Measurements from ENCODE around the gene JUP. TPM values are rescaled to one million over a fixed set of nuclear protein-coding genes. Genes with fewer than 3 reads are reported as not detected.

Gene JUP
- total and polyA plus RNA-seq, 2 of the 13 experiments (the other 11 are each of a cell fraction or from before 2014, with no cell fraction given): 12.1 to 20.6 TPM

DNA sequence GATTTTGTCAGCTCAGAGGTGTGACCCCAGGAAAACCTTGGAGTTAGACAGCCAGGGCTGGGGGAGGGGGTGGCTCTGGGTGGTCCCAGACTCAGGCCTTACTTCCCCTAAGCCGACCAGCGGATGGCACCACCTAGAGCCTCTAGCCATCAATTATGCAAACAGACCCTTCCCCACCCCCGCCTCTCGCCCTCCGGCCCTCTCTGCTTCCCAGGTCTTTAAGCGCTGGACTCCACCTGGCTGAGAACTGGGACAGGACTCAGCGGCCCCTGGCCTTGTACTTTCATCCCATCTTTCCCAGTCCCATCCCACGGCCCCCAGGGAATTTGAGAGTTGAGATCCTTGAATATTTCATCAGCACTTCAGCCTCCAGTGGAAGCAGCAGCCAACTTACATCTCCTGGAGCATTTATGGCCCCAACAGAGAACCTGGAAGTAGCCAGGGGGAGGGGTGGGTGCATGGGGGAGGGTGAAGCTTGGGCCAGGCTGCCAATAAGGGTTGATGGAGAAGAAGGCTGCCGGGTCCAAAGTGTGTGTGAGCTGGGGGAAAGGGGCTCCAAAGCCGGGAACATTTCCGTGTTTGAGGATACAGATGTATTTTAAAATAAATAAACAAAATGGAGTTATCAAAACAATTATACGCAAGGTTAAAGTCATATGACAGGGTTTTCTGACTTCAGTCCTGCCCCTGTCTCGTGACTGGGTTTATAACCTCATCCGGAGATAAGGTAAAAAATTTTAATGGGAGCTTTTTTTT, 7.5 kb upstream of the JUP start:
- no TSS peak for BruUV-seq (replicated peaks)
- TF ChIP-seq U2AF1 (optimal IDR thresholded peaks at IDR 0.05; ENCODE audit: low read depth, low read length) (no peak), ZNF383 (CRISPR knock-in tag; IDR thresholded peaks at IDR 0.05; ENCODE audit: borderline replicate concordance) (no peak), EHMT2 (IDR thresholded peaks at IDR 0.05; ENCODE audit: borderline replicate concordance, low read depth, low read length) (no peak), YY1 (IDR thresholded peaks at IDR 0.05; ENCODE audit: insufficient read depth, insufficient replicate concordance, low read depth, low read length) (no peak), NFKBIZ (CRISPR knock-in tag; IDR thresholded peaks at IDR 0.05) (no peak), PRMT3 (CRISPR knock-in tag; IDR thresholded peaks at IDR 0.05; ENCODE audit: borderline replicate concordance, low read depth) (no peak), HDAC1 (CRISPR knock-in tag; IDR thresholded peaks at IDR 0.05) (peak; percentile 20; the same call in 1 of the 2 replicates), ZMYM4 (CRISPR knock-in tag; IDR thresholded peaks at IDR 0.05) (peak; percentile 31; the same call in 1 of the 2 replicates), ZNF441 (CRISPR knock-in tag; IDR thresholded peaks at IDR 0.05; ENCODE audit: borderline replicate concordance) (no peak), JUN (CRISPR knock-in tag; IDR thresholded peaks at IDR 0.05) (no peak), ZFY (CRISPR knock-in tag; IDR thresholded peaks at IDR 0.05) (no peak), ZHX1 (CRISPR knock-in tag; IDR thresholded peaks at IDR 0.05; ENCODE audit: low read depth) (no peak), GLI4 (CRISPR knock-in tag; IDR thresholded peaks at IDR 0.05; ENCODE audit: borderline replicate concordance) (no peak), MEF2D (CRISPR knock-in tag; IDR thresholded peaks at IDR 0.05) (no peak), ZNF7 (CRISPR knock-in tag; IDR thresholded peaks at IDR 0.05) (no peak), ZNF772 (CRISPR knock-in tag; IDR thresholded peaks at IDR 0.05) (peak; percentile 76; the same call in 1 of the 2 replicates), ZNF563 (CRISPR knock-in tag; IDR thresholded peaks at IDR 0.05) (no peak)
- TF ChIP-seq, protein P1, sequence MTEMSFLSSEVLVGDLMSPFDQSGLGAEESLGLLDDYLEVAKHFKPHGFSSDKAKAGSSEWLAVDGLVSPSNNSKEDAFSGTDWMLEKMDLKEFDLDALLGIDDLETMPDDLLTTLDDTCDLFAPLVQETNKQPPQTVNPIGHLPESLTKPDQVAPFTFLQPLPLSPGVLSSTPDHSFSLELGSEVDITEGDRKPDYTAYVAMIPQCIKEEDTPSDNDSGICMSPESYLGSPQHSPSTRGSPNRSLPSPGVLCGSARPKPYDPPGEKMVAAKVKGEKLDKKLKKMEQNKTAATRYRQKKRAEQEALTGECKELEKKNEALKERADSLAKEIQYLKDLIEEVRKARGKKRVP (CRISPR knock-in tag; IDR thresholded peaks at IDR 0.05): peak in 1 of 2 experiments; percentile 58; a peak in 2 of 4 replicates
- TF ChIP-seq, protein P2, sequence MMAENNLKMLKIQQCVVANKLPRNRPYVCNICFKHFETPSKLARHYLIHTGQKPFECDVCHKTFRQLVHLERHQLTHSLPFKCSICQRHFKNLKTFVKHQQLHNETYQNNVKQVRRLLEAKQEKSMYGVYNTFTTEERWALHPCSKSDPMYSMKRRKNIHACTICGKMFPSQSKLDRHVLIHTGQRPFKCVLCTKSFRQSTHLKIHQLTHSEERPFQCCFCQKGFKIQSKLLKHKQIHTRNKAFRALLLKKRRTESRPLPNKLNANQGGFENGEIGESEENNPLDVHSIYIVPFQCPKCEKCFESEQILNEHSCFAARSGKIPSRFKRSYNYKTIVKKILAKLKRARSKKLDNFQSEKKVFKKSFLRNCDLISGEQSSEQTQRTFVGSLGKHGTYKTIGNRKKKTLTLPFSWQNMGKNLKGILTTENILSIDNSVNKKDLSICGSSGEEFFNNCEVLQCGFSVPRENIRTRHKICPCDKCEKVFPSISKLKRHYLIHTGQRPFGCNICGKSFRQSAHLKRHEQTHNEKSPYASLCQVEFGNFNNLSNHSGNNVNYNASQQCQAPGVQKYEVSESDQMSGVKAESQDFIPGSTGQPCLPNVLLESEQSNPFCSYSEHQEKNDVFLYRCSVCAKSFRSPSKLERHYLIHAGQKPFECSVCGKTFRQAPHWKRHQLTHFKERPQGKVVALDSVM (CRISPR knock-in tag; IDR thresholded peaks at IDR 0.05): no peak

More for the DNA sequence above, 7.5 kb upstream of the JUP start:
- no peaks in the 10 kb centered on the region for H4K20me1 ChIP-seq (ENCODE audit: insufficient read depth, low read length)
- H3K27ac ChIP-seq (ENCODE audit: extremely low read length, insufficient read depth, low read length): peak overlapping the region; percentile 53
- ChIA-PET CTCF (ENCODE audit: low intra/inter-chr PET ratio, low total read pairs) (no interaction called here), POLR2A (interaction anchor here (0.8 to 7.9 kb wide), 14 partner anchors 8 to 166 kb away, joined by 3 to 86 read pairs (median 8); partner anchors contain the start of genes ACLY, EIF1, FKBP10 and JUP)
- no peaks in the 10 kb centered on the region for H3K79me2 ChIP-seq (ENCODE audit: insufficient read depth, low read length)
- H3K9ac ChIP-seq (ENCODE audit: insufficient read depth, low read depth, low read length): peak overlapping the region; percentile 45; the same call in 1 of the 2 replicates
- H3K4me2 ChIP-seq (ENCODE audit: low read depth, low read length): peak overlapping the region; percentile 86
- DNase-seq (ENCODE audit: low spot score) (peak; percentile 54), ATAC-seq (peak; percentile 51), FAIRE-seq (peak; percentile 28)
- H3K36me3 ChIP-seq (replicated peaks in 1 of 2; ENCODE audit: control insufficient read depth in 1 of 2, insufficient read depth in 2 of 2, low read length in 2 of 2): no peaks in the 10 kb centered on the region
- H3K4me3 ChIP-seq (replicated peaks in 1 of 3; ENCODE audit: insufficient read depth in 1 of 3, low read depth in 2 of 3, low read length in 3 of 3): peak overlapping the region; percentile 47 to 66 (median 55)
- no peaks in the 10 kb centered on the region; a peak in 1 of 5 replicates for H3K27me3 ChIP-seq (ENCODE audit: control insufficient read depth in 1 of 2, insufficient read depth in 2 of 2, low read length in 2 of 2)
- peaks cover 57% of the 10 kb centered on the region for H3K4me1 ChIP-seq (ENCODE audit: insufficient read depth, low read length)
- WGBS (ENCODE audit: low lambda C conversion rate): 8% methylated on average over 13 of the region's 14 CpGs
- intact Hi-C loops (cut with micrococcal nuclease; ENCODE audit: unreplicated experiment): no loop called here
- in situ Hi-C loops (cut with HindIII; ENCODE audit: extremely low pct_ligation_motif_present, low pct_unique_long_range_greater_than_20kb): no loop called here
- H2AFZ ChIP-seq (ENCODE audit: low read length): no peak overlapping the region
- H3K9me3 ChIP-seq (ENCODE audit: low read length): no peaks in the 10 kb centered on the region
